ENCODE results near the gene TMEM200B.
"Not testable (repeated sequence)": the region's sequence is repeated elsewhere in the genome, so short reads cannot be mapped to it uniquely, and the experiment has no call there.

Gene TMEM200B

GRCh38 chr1:29100487-29100886 is 23.2 kb downstream of the TMEM200B start:
- Histone ChIP-seq H3K36me3 (peaks cover 76% of the 10 kb centered on the region), H3K27me3 (no peaks in the 10 kb centered on the region), H3K9me3 (no peaks in the 10 kb centered on the region), H3K4me3 (ENCODE audit: low read depth in 1 of 2, low read length in 1 of 2) (no peak overlapping the region), H3K27ac (no peak overlapping the region), H3K4me1 (ENCODE audit: control insufficient read depth in 1 of 2, insufficient read depth in 1 of 2, low read depth in 1 of 2, low read length in 1 of 2) (no peaks in the 10 kb centered on the region)
- TF ChIP-seq CTCF (IDR thresholded peaks at IDR 0.05): no peak

GRCh38 chr1:29099286-29099685 is 24.4 kb downstream of the TMEM200B start:
- Histone ChIP-seq H3K27ac (no peak overlapping the region), H3K27me3 (no peaks in the 10 kb centered on the region), H3K4me3 (ENCODE audit: low read depth in 1 of 2, low read length in 1 of 2) (no peak overlapping the region), H3K36me3 (peaks cover 76% of the 10 kb centered on the region), H3K4me1 (ENCODE audit: control insufficient read depth in 1 of 2, insufficient read depth in 1 of 2, low read depth in 1 of 2, low read length in 1 of 2) (no peaks in the 10 kb centered on the region), H3K9me3 (no peaks in the 10 kb centered on the region)
- no peak for TF ChIP-seq CTCF (IDR thresholded peaks at IDR 0.05)

GRCh38 chr1:29096231-29096886 is 27.3 kb downstream of the TMEM200B start:
- no peak overlapping the region for H3K27ac ChIP-seq
- H3K4me1 ChIP-seq (ENCODE audit: control insufficient read depth in 1 of 2, insufficient read depth in 1 of 2, low read depth in 1 of 2, low read length in 1 of 2): no peaks in the 10 kb centered on the region
- TF ChIP-seq CTCF (IDR thresholded peaks at IDR 0.05): no peak
- no peak overlapping the region for H3K4me3 ChIP-seq (ENCODE audit: low read depth in 1 of 2, low read length in 1 of 2)
- H3K27me3 ChIP-seq: no peaks in the 10 kb centered on the region
- peaks cover 67% of the 10 kb centered on the region for H3K36me3 ChIP-seq
- H3K9me3 ChIP-seq: no peaks in the 10 kb centered on the region

GRCh38 chr1:29094954-29095353 is 28.7 kb downstream of the TMEM200B start:
- Histone ChIP-seq H3K9me3 (no peaks in the 10 kb centered on the region), H3K27me3 (no peaks in the 10 kb centered on the region), H3K27ac (no peak overlapping the region), H3K36me3 (peaks cover 66% of the 10 kb centered on the region), H3K4me1 (ENCODE audit: control insufficient read depth in 1 of 2, insufficient read depth in 1 of 2, low read depth in 1 of 2, low read length in 1 of 2) (no peaks in the 10 kb centered on the region), H3K4me3 (ENCODE audit: low read depth in 1 of 2, low read length in 1 of 2) (no peak overlapping the region)
- no peak for TF ChIP-seq CTCF (IDR thresholded peaks at IDR 0.05)

GRCh38 chr1:29094433-29094832 is 29.3 kb downstream of the TMEM200B start:
- H3K9me3 ChIP-seq: no peaks in the 10 kb centered on the region
- no peaks in the 10 kb centered on the region for H3K4me1 ChIP-seq (ENCODE audit: control insufficient read depth in 1 of 2, insufficient read depth in 1 of 2, low read depth in 1 of 2, low read length in 1 of 2)
- peaks cover 61% of the 10 kb centered on the region for H3K36me3 ChIP-seq
- no peaks in the 10 kb centered on the region for H3K27me3 ChIP-seq
- H3K27ac ChIP-seq: no peak overlapping the region
- no peak for TF ChIP-seq CTCF (IDR thresholded peaks at IDR 0.05)
- no peak overlapping the region for H3K4me3 ChIP-seq (ENCODE audit: low read depth in 1 of 2, low read length in 1 of 2)

GRCh38 chr1:29092704-29093103 is 31.0 kb downstream of the TMEM200B start:
- H3K4me1 ChIP-seq (ENCODE audit: control insufficient read depth in 1 of 2, insufficient read depth in 1 of 2, low read depth in 1 of 2, low read length in 1 of 2); H3K4me3 ChIP-seq (ENCODE audit: low read depth in 1 of 2, low read length in 1 of 2); H3K9me3 ChIP-seq; H3K27me3 ChIP-seq; H3K27ac ChIP-seq: not testable (repeated sequence)
- peaks cover 48% of the 10 kb centered on the region for H3K36me3 ChIP-seq
